GM18861 (cell line): ENCODE measurements around the gene ANOS1.
"Not testable (repeated sequence)": the region's sequence is repeated elsewhere in the genome, so short reads cannot be mapped to it uniquely, and the experiment has no call there.

Source experiments
- ATAC-seq: cut with Tn5 transposase; IDR thresholded peaks from one replicate; pipeline ENCODE4 v1.9.1; 2021; ENCODE audit not compliant: unreplicated experiment

The ANOS1 gene

DNA sequence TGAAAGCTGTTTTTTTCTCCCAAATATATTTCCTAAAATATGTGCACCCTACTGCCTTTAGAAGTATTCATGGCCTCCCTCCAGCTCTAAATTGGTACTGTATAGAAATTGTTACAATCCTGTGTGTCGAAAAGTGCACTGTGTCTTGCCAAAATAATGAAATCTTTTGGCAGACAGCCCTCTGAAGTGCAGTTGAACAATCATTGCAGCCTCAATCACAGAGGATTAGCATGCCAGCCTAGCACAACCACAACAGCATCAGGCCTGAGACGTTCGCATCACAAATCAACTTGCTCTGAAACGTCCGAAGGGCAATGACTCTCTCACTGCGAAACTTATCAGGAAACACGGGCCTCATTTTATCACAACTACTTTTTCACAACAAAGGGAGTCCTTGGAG, 99.0 kb downstream of the ANOS1 start:
- no peak for ATAC-seq

DNA sequence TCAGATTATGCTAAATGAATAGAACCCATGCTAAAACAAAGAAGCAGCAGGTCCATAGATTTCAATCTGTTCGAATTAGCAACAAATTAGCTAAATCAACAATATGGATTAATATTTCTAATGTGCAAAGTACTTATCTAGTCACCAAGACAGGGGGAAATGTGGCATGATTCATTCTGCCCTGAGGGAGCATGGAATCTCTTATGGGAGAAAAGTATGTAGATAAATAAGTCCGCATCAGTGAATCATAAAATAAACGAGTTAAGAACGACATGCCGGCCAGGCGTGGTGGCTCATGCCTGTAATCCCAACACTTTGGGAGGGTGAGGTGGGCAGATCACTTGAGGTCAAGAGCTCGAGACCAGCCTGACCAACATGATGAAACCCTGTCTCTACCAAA, 102.1 kb downstream of the ANOS1 start:
- no peak for ATAC-seq

DNA sequence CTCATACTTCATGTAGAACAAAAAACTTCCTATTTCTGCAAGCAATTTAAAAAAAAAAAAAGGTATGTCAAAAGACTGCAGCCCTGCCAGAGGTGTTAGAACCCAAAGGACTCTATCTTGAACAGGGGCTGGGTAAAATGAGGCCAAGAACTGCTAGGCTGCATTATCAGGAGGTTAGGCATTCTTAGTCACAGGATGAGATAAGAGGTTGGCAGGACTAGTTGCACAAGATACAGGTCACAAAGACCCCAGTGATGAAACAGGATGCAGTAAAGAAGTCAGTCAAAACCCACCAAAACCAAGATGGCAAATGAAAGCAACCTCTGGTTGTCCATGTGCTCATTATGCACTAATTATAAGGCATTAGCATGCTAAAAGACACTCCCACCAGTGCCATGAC, 104.1 kb downstream of the ANOS1 start:
- ATAC-seq = no peak

DNA sequence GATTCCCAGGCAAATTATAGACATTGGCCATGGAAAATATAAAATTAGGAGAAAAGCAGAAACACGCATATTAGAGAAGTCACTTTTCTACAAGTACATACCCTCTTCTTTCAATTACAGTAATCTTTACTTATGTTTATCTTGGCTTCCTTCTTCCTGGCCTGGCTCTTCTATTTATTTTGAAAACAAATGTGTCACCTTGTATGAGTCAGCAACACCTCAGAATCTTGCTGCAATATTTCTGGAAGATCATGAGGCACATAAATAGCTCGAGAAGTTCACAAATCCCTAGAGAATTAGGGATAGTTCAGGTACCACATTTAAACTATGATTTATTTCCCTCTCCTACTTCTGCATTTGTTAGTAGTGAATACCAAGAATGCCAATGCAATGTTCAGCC, 124.6 kb downstream of the ANOS1 start:
- no peak for ATAC-seq

DNA sequence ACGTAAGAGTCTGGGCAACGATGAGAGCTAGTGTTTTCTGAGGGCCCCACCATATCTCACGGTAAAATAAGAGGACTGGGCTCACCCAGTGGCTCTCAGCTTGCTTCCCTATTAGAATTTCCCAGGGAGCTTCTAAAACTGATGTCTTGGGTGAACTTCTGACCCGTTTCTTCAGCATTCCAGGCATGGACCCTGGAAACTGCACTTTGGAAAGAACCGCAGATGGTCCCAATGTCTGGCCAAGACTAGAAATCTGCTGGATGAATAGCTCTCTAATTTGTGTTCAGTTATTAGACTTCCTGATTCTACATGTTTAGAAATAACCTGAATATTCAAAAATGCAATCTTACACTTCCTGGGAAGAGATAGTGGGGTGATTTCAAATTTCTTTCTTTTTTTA, 127.8 kb downstream of the ANOS1 start:
- ATAC-seq = no peak

DNA sequence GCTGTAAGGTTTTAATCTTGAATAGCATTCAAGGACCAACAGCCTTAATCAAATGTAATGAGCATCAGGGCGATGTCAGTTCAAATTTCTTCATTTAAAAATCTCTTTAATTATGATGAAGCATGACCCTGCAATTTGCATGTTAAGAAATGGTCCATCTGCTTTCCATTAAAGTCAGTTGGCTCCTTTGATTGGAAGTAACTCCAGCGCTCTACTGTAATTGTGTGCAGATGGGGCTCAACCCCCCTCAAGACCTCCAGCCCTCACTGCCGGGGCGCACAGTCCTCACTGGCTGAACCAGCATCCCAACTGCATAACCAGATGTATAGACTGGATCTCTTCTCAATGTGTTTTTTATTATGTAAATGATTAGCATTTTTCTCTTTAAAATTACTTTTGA, 140.4 kb downstream of the ANOS1 start:
- ATAC-seq = no peak

DNA sequence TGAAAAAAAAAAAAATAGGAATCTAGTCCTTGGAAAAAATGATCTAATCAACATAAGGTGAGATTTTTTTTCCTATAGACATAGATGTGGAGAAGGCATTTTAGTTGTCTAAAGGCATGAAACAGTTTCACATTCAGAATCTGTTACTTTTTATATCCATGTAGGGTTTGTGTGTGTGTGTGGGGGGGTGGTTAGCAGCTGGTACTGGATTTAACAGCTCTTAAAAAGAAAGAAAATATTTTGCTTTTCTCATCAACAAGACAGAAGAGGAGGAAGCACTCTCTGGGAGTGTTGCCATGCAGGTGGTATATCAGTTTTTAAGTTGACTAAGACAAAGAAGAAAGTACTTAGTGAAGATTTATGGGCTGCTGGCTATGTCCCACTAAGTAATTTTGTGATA, 145.0 kb downstream of the ANOS1 start:
- no peak for ATAC-seq

DNA sequence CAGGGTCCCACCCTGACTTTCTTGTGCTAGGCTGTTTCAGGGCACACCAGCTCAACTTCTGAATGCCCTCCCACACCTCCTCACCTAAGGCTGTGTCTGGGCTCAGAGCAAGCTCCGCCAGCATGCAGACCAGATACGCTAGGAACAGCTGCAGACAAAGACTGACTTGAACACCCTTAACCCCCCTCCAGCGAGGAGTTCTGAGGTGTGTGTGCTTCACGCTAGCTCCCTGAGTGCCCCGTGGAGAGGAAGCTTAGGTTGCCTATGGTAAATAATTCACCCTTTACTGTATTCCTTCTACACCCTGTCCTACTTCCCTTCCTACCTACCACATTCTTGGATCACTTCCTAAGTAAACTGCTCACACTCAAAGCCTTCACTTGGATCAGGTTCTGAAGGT, 152.3 kb downstream of the ANOS1 start:
- no peak for ATAC-seq

DNA sequence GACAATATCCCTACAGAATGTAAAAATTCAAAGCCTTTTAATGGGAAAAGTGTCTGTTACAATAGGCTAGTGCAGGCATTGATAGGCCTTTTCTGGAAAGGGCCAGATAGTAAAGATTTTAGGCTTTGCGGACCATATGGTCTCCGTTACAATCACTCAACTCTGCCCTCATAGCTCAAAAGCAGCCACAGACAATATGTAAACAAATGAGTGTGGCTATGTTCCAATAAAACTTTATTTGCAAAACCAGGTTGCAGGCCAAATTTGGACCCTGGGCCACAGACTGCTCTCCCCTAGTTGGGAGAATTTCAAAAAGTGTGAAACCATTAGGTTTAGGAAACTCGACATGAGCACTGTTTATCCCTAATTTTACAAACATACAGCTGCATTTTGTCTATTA, 155.1 kb downstream of the ANOS1 start:
- ATAC-seq = no peak

DNA sequence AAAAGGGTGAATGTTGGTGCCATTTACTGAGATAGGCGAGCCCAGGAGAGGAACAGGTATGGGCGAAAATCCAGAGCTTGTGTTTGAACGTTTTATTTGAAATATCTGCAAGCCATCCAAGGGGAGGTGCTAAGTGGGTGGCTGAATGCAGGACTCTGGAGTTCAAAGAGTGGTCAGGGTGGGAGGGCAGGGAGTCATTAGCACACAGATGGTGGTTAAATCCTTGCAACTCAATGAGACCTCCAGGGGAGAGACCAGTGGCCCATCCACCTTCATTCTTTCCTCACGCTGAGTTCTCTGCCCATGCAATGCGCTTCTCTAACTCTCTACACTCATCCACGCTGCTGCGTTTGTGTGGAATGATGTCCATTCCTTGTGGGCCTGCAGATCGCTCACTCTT, 166.2 kb downstream of the ANOS1 start:
- no peak for ATAC-seq

DNA sequence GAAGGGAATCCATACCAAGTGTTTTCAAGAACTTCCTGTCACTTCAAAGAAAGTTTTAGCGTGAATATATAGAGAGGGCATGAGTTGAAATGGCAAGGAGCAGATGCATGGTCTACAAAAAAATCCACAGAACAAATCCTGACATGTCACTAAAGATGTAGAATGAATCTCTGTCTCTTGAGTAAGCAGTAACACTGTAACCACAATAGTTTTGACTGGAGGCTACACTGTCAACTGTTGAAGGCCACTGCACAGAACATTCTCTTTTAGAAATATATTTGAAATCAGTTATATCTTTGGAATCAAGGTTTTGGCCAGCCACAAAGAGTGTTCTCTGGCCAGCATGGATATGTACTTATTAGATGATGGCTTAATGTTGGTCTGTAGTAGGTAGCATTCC, 183.5 kb downstream of the ANOS1 start:
- no peak for ATAC-seq

DNA sequence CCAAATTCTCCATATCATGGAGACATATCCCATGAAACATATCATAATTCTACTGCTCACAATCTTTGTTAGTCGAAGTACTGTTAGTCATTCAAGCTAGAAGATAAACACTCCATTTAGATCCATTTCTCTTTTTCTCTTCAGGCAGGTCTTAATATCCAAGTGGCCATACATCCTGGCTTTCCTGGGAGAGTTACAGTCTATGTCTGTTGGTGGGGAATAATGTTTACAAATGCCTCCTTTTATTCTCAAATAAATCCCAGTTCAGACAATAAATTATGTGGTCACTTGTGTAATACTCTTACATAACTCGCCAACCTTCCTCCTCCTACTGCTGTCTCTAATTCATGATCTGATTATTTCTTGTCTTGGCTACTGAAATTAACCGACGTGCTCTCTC, 185.2 kb downstream of the ANOS1 start:
- ATAC-seq = no peak

DNA sequence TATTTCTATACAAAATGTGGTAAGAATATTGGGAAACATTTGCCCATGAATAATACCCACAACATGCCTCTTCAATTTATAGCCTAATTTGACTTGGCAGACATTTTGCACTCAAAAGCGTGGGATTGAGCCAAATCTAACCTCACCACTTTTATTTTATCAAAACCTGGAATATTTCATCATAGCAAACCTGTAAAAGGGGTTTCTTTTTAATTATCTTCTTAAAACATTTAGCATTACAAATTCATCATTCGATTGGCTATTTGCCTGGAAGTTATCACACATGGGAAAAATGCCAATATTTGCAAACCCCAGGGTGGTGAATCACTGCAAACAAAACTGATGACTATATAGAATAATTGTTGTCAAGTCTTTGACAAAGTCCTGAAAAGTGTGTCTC, 211.1 kb downstream of the ANOS1 start:
- no peak for ATAC-seq

DNA sequence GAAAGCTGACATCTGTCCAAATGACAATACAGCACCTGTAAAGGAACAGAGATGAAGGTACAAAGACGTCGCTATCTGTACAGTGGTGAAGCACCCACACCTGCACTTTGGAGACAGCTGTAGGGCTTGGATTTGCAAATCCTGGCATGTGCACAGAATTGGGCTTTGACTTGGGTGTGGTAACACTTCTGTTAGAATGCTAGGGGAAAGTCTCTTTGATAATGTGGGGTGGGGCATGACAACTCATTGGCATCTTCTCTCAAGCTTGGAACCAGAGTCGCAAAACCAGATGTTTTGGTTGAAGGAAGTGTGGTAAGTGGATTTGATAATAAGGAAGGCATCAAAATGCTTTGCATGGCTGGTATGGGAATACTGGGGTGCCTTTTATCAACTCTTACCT, 211.8 kb downstream of the ANOS1 start:
- ATAC-seq = no peak

DNA sequence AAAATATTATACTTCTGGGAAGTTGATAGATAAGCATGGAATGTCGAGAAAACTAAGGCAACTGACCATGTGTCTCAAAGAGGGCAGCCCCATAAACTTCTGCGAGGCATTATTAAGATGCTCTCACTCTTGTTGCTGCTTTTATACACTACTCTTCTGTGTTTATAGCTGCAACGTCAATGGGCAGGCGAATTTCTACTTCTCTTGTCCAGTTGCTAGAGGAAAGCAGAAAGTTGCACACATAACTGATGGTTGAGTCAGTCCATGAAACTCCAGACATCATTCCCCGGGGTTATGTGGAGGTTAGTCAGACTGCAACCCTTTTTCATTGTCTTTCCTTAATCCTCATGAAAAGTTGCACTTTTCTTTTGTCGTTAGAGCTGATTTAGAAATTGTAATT, 227.5 kb downstream of the ANOS1 start:
- ATAC-seq = no peak

DNA sequence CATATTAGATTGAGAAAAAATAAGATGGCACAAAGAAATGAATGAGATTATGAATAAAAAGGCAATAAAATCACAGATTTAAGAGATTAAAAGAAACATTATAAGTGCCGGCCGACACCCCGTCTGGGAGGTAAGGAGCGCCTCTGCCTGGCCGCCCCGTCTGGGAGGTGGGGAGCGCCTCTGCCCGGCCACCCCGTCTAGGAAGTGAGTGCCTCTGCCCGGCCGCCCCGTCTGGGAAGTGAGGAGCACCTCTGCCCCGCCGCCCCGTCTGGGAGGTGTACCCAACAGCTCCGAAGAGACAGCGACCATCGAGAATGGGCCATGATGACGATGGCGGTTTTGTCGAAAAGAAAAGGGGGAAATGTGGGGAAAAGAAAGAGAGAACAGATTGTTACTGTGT, 229.8 kb downstream of the ANOS1 start:
- ATAC-seq = not testable (repeated sequence)

DNA sequence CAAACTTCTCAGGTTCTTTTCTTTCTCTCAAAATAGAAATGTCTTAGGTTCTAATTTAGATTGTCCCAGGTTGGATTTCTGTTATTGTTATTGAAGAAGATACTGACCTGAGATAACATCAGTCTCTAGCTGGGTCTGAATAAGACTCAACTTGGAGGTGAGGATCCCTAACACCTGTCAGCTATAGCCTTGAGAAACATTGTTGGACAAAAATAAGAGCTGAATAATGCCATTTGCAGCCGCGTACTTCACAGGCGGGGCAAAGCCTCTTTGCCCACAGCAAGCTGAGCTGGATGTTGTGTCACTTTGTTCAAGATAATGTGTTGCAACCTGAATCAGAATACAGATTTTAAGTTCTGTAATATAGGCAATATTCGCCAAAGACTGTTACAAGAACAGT, 231.7 kb downstream of the ANOS1 start:
- ATAC-seq = no peak

DNA sequence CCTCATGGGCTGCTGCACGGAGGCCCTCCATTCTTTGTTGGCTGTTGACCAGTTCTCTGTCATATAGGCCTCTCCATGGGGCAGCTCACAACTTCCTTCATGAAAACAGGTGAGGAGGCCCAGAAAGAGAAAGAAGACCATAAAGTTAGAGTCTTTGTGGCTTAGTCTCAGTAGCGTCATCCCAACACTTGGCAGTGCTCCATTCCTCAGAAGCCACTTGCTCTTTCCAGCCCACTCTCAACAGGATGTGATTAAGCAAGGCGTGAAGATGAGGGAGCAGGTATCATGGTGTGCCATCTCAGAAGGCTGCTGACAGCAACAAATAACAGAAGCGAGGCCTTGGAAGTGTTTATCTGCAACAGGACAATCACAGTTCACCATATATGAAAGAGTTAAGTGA, 236.9 kb downstream of the ANOS1 start:
- not testable (repeated sequence) for ATAC-seq

DNA sequence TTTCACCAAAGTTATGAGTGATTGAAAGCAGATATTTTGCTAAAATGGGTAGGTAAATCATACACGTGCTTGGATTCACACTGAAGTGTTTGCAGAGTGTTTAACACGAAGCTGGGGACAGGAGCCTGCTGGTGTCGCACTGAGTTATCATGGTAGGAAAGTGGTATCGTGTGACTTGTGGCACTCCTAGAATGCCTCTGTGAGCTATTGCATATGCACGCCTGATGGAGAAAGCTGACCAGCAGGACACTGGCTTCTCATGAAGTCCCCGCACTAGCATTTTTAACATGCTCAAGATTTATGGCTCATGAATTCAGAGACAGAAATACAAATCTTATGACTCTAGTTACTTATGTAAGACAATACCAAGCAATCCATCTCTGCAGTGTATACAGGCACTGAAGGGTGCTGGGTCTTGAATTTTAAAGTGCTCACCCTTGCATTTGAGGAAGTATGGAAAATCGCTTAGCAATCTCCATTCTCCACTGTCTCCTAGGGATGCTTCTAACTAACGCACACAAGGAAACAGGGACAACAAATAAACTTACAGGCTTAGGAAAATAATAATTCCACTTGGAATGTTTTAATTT, 247.5 kb downstream of the ANOS1 start:
- no peak for ATAC-seq
